Caco-2 (cell line): ENCODE data around the gene ABCD4. TPM values are rescaled to one million over a fixed set of nuclear protein-coding genes. Genes with fewer than 3 reads are reported as not detected.

ENCODE experiments used
- BruUV-seq: library from RNA; stranded (reverse); fragments of 400-500 nt; replicated peaks from 2 replicates; lab custom pipeline; 2021; lab: Mats Ljungman, UMichigan
- CTCF ChIA-PET: fragments of 300-600 bp; sonication (Branson Sonifier 250); formaldehyde crosslinking; loops from one replicate; lab custom pipeline; 2022; ENCODE audit warnings: antibody characterized with exemption; lab: Charles Lee
- POLR2A ChIA-PET: fragments of 300-600 bp; sonication (Branson Sonifier 250); formaldehyde crosslinking; loops from one replicate; lab custom pipeline; 2022; ENCODE audit warnings: antibody characterized with exemption; lab: Charles Lee
- DNase-seq, 2 experiments: peaks; one replicate each; pipeline versions ENCODE4 v3.0.0 to v3.0.0-alpha.2; 2020 to 2022
- H3K27me3 ChIP-seq: replicated peaks from 2 replicates; pipeline ENCODE4 v1.6.0; 2011; ENCODE audit warnings: low read length; ENCODE audit not compliant: control insufficient read depth, insufficient read depth
- H3K36me3 ChIP-seq: 2 replicates; pipeline ENCODE4 v1.5.1; 2011; ENCODE audit warnings: low read length; ENCODE audit not compliant: control insufficient read depth, insufficient read depth
- H3K4me1 ChIP-seq: fragments of 250-450 bp; sonication (Bioruptor Pico); 2 replicates; pipeline ENCODE4 v1.5.1; 2020; ENCODE audit warnings: mild to moderate bottlenecking
- H3K4me3 ChIP-seq: 2 replicates; pipeline ENCODE4 v1.5.1; 2011; ENCODE audit warnings: low read depth, mild to moderate bottlenecking, control low read depth, low read length
- H3K9me3 ChIP-seq: fragments of 250-450 bp; sonication (Bioruptor Pico); 2 replicates; pipeline ENCODE4 v1.5.1; 2020; ENCODE audit warnings: mild to moderate bottlenecking, moderate library complexity
- H3K27ac Mint-ChIP-seq: one replicate; pipeline ENCODE4 v1.8.0; 2022; ENCODE audit warnings: mixed read lengths; ENCODE audit not compliant: unreplicated experiment
- H3K27me3 Mint-ChIP-seq: one replicate; pipeline ENCODE4 v1.8.0; 2022; ENCODE audit warnings: mixed read lengths; ENCODE audit not compliant: insufficient read depth, unreplicated experiment
- H3K36me3 Mint-ChIP-seq: one replicate; pipeline ENCODE4 v1.8.0; 2022; ENCODE audit warnings: mild to moderate bottlenecking, mixed read lengths; ENCODE audit not compliant: insufficient read depth, unreplicated experiment
- H3K4me1 Mint-ChIP-seq: one replicate; pipeline ENCODE4 v1.8.0; 2022; ENCODE audit warnings: low read depth, mixed read lengths; ENCODE audit not compliant: unreplicated experiment
- H3K4me3 Mint-ChIP-seq: one replicate; pipeline ENCODE4 v1.8.0; 2022; ENCODE audit warnings: mild to moderate bottlenecking, moderate library complexity, mixed read lengths; ENCODE audit not compliant: unreplicated experiment
- H3K9me3 Mint-ChIP-seq: one replicate; pipeline ENCODE4 v1.8.0; 2022; ENCODE audit warnings: mixed read lengths; ENCODE audit not compliant: unreplicated experiment
- CTCF ChIP-seq, 2 experiments: fragments of 200-600 bp in 1 of 2; IDR thresholded peaks; 1 replicate in 1 of 2; 2 replicates in 1 of 2; pipeline versions ENCODE4 v1.5.1 to v1.8.0; 2011 to 2022; ENCODE audit warnings: antibody characterized with exemption in 1 of 2, control low read depth in 1 of 2, inconsistent platforms in 1 of 2, low read depth in 1 of 2, low read length in 1 of 2, mild to moderate bottlenecking in 1 of 2, moderate library complexity in 1 of 2; ENCODE audit not compliant: insufficient read depth in 1 of 2, severe bottlenecking in 1 of 2, unreplicated experiment in 1 of 2
- intact Hi-C: fragments of 100-400 bp; cut with micrococcal nuclease; formaldehyde crosslinking; loops from one replicate; pipeline ENCODE4 v1.10.0; 2022; ENCODE audit not compliant: unreplicated experiment
- total RNA-seq: library from RNA; stranded (reverse); gene quantifications from 2 replicates; pipeline ENCODE4 v1.2.3, GENCODE V29; 2022

ABCD4 gene
- total RNA-seq, 1 experiment from 2014 or later, result 82.1 TPM

DNA sequence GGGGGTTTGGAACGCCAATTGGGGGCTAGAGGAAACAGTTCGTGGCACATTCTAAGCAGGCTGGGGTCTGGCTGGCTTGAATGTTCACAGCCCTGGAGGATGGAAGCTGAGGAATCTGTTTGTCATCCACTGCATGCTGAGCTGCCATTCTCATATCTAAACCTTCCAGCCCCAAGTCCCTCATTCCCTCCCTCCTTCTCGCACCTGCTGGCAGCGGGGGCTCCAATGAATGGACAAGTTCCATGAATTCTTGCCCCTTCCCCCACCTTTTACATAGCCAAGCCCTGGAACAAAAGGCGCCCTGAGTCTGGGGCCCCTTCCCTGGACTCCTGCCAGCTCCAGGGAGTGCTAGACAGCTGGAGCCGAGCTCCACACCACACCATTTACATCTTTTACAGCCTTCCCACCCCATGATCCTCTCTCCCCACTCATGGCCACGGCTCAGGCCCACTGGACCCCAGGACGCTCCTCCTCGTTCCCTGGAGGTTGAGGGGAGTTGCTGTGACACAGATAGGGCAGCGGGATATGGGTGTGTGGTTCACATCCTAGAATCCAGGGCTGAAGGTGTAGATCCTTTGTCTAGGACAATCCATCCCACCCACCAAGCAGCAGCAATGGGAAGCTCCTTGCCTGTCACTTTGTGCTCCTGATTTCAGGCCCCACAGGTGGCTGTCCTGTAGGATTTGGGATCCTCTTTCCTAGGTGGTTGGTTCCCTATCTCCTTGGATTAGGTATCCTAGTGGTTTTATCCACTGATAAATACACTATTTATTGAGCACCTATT, 23.8 kb upstream of the ABCD4 start:
- H3K4me3 ChIP-seq, result no peak overlapping the region
- no peaks in the 10 kb centered on the region for H3K36me3 ChIP-seq
- Mint-ChIP-seq H3K9me3 (no peaks in the 10 kb centered on the region), H3K4me1 (peaks cover 19% of the 10 kb centered on the region), H3K36me3 (no peaks in the 10 kb centered on the region), H3K27me3 (no peaks in the 10 kb centered on the region), H3K27ac (peak overlapping the region; percentile 33), H3K4me3 (no peak overlapping the region)
- BruUV-seq, result no TSS peak
- intact Hi-C loops, result no loop called here
- ChIA-PET POLR2A (interaction anchor here (1.0 kb wide), 1 partner anchor 23 kb away, joined by 5 read pairs; no protein-coding TSS in a partner anchor), CTCF (no interaction called here)
- DNase-seq, result peak; percentile 27 to 54
- peaks cover 8% of the 10 kb centered on the region for H3K4me1 ChIP-seq
- no peaks in the 10 kb centered on the region for H3K9me3 ChIP-seq
- H3K27me3 ChIP-seq, result no peaks in the 10 kb centered on the region
- no peak for TF ChIP-seq CTCF (IDR thresholded peaks at IDR 0.05; ENCODE audit: insufficient read depth in 1 of 2, low read depth in 1 of 2, low read length in 1 of 2, severe bottlenecking in 1 of 2, unreplicated experiment in 1 of 2)

DNA sequence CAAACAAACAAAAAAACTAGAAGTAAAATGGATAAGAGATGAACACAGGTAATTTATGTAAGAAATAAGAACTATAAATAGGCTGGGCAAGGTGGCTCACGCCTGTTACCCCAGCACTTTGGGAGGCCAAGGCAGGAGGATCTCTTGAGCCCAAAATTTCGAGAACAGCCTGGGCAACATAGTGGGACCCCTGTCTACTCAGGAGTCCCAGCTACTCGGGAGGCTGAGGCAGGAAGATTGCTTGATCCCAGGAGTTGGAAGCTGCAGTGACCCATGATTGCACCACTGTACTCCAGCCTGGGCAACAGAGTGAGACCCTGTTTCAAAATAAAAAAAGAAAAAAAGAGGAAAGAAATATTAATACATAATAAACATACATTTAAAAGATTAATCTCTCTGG, 22.7 kb upstream of the ABCD4 start:
- Mint-ChIP-seq H3K27me3 (peaks cover 4% of the 10 kb centered on the region), H3K4me3 (no peak overlapping the region), H3K27ac (no peak overlapping the region), H3K9me3 (no peaks in the 10 kb centered on the region), H3K4me1 (peaks cover 19% of the 10 kb centered on the region), H3K36me3 (no peaks in the 10 kb centered on the region)
- Histone ChIP-seq H3K4me1 (peaks cover 8% of the 10 kb centered on the region), H3K27me3 (no peaks in the 10 kb centered on the region), H3K36me3 (no peaks in the 10 kb centered on the region), H3K4me3 (no peak overlapping the region), H3K9me3 (no peaks in the 10 kb centered on the region)
- TF ChIP-seq CTCF (IDR thresholded peaks at IDR 0.05; ENCODE audit: insufficient read depth in 1 of 2, low read depth in 1 of 2, low read length in 1 of 2, severe bottlenecking in 1 of 2, unreplicated experiment in 1 of 2), result no peak
- intact Hi-C loops, result loop anchor here (1.0 kb wide), 3 partner anchors 24 to 154 kb away; no protein-coding TSS in a partner anchor
- DNase-seq, result no peak
- POLR2A ChIA-PET, result no interaction called here
- CTCF ChIA-PET, result no interaction called here
- BruUV-seq, result no TSS peak

- H3K9me3 ChIP-seq, result no peaks in the 10 kb centered on the region
- BruUV-seq, result no TSS peak
- Mint-ChIP-seq H3K9me3 (no peaks in the 10 kb centered on the region), H3K36me3 (no peaks in the 10 kb centered on the region), H3K4me1 (peaks cover 19% of the 10 kb centered on the region), H3K27me3 (peaks cover 4% of the 10 kb centered on the region), H3K4me3 (no peak overlapping the region), H3K27ac (no peak overlapping the region)
- peak in 1 of 2 experiments; percentile 51 for DNase-seq
- POLR2A ChIA-PET, result no interaction called here
- intact Hi-C loops, result loop anchor here (1.0 kb wide), 3 partner anchors 24 to 154 kb away; no protein-coding TSS in a partner anchor
- no peaks in the 10 kb centered on the region for H3K27me3 ChIP-seq
- no peak overlapping the region for H3K4me3 ChIP-seq
- H3K4me1 ChIP-seq, result peaks cover 8% of the 10 kb centered on the region
- H3K36me3 ChIP-seq, result no peaks in the 10 kb centered on the region
- TF ChIP-seq CTCF (IDR thresholded peaks at IDR 0.05; ENCODE audit: insufficient read depth in 1 of 2, low read depth in 1 of 2, low read length in 1 of 2, severe bottlenecking in 1 of 2, unreplicated experiment in 1 of 2), result peak; percentile 76 to 78
- CTCF ChIA-PET, result interaction anchor here (1.2 kb wide), 1 partner anchor 21 kb away, joined by 4 read pairs; no protein-coding TSS in a partner anchor
Measured at GRCh38 chr14:74324931-74325361, 22.2 kb upstream of the ABCD4 start.
